K562 (cell line): ENCODE data around the gene CHPF. TPM values are rescaled to one million over a fixed set of nuclear protein-coding genes. Genes with fewer than 3 reads are reported as not detected.

Experiments used
- CBFA2T2 ChIP-seq: fragments of 450-650 bp; conservative IDR thresholded peaks from 2 replicates; pipeline ENCODE4 v1.6.1; 2017; ENCODE audit warnings: mild to moderate bottlenecking
- CHD2 ChIP-seq: IDR thresholded peaks from 2 replicates; pipeline ENCODE4 v1.6.1; 2011; ENCODE audit warnings: low read depth, low read length
- HBP1 ChIP-seq: fragments of 450-650 bp; formaldehyde crosslinking; IDR thresholded peaks from 2 replicates; pipeline ENCODE4 v1.4.0; 2022; ENCODE audit warnings: missing genetic modification characterization
- ILF3 ChIP-seq: fragments of 450-650 bp; IDR thresholded peaks from 2 replicates; pipeline ENCODE4 v1.6.1; 2018; ENCODE audit warnings: antibody characterized with exemption, mild to moderate bottlenecking, moderate library complexity, borderline replicate concordance
- REST ChIP-seq, 2 experiments: fragments of 450-650 bp; formaldehyde crosslinking in 1 of 2; IDR thresholded peaks; 2 replicates each; pipeline versions ENCODE4 v1.4.0 to v1.6.1; 2014 to 2020; ENCODE audit warnings: mild to moderate bottlenecking in 2 of 2, borderline replicate concordance in 1 of 2, low read depth in 1 of 2
- VEZF1 ChIP-seq: fragments of 200-800 bp; sonication (Bioruptor generic); IDR thresholded peaks from 2 replicates; pipeline ENCODE4 v1.6.1; 2017; ENCODE audit warnings: missing genetic modification characterization, missing compliant biosample characterization
- ZBTB11 ChIP-seq, 3 experiments: fragments of 200-800 bp in 1 of 3; fragments of 250-450 bp in 1 of 3; fragments of 450-650 bp in 1 of 3; sonication (Bioruptor Pico) in 1 of 3; sonication (Bioruptor generic) in 1 of 3; formaldehyde crosslinking in 1 of 3; IDR thresholded peaks; 2 replicates each; pipeline versions ENCODE4 v1.6.1 to v1.8.0; 2016 to 2022; ENCODE audit warnings: mild to moderate bottlenecking in 2 of 3, missing genetic modification characterization in 2 of 3, missing compliant biosample characterization in 1 of 3, moderate library complexity in 1 of 3
- ZNF384 ChIP-seq: IDR thresholded peaks from 2 replicates; pipeline ENCODE4 v1.6.1; 2012; ENCODE audit warnings: low read depth, low read length, improper control_type of control experiment
- ZNF589 ChIP-seq: fragments of 200-800 bp; sonication (Bioruptor generic); IDR thresholded peaks from 2 replicates; pipeline ENCODE4 v1.6.1; 2016; ENCODE audit warnings: low read depth, missing genetic modification characterization, missing compliant biosample characterization
- polyA plus RNA-seq, 8 experiments: library from polyadenylated mRNA; depleted of rRNA in 4 of 8; stranded (reverse) in 5 of 8; unstranded in 3 of 8; fragments of >200 nt; fragmentation: Nextera tagmentation in 2 of 8; fragmentation: Illumina TruSeq in 1 of 8; extraction: Ambion mirVana in 2 of 8; extraction: Trizol in 1 of 8; gene quantifications; 2 replicates each; pipeline versions ENCODE4 v1.2.1 to v1.2.3, GENCODE V29; 2011 to 2014; ENCODE audit warnings: inconsistent platforms in 1 of 8, missing spikeins in 1 of 8
- total RNA-seq, 7 experiments: library from RNA; depleted of rRNA in 6 of 7; stranded (reverse); fragments of >200 nt in 6 of 7; fragmentation: Illumina TruSeq in 2 of 7; extraction: Trizol in 2 of 7; gene quantifications; 2 replicates each; pipeline versions ENCODE4 v1.2.1 to v1.2.3, GENCODE V29; 2011 to 2021; ENCODE audit warnings: low replicate concordance in 1 of 7

CHPF gene
- total and polyA plus RNA-seq, 9 of the 15 experiments (the other 6 are each of a cell fraction or from before 2014, with no cell fraction given), result 0.15 to 57.2 (median 7.9) TPM

- TF ChIP-seq ZBTB11 (CRISPR knock-in tag; IDR thresholded peaks at IDR 0.05) (no peak), ZNF384 (no peak), REST (IDR thresholded peaks at IDR 0.05; ENCODE audit: borderline replicate concordance) (no peak), REST (CRISPR knock-in tag; IDR thresholded peaks at IDR 0.05; ENCODE audit: low read depth) (no peak), CHD2 (no peak), ZNF589 (CRISPR knock-in tag) (no peak), VEZF1 (CRISPR knock-in tag) (peak; percentile 50), ILF3 (no peak), HBP1 (CRISPR knock-in tag) (no peak), CBFA2T2 (no peak)
Observed at GRCh38 chr2:219560037-219560892, 16.7 kb upstream of the CHPF start (continued).
